Dermis blood vessel endothelial cell (primary cell): ENCODE measurements around the gene ZC3H13. TPM values are rescaled to one million over a fixed set of nuclear protein-coding genes. Genes with fewer than 3 reads are reported as not detected.

Source experiments
- DNase-seq: peaks from one replicate; pipeline ENCODE4 v3.0.0; 2010
- total RNA-seq: library from RNA; depleted of rRNA; stranded (reverse); fragments of >200 nt; gene quantifications from 2 replicates; pipeline ENCODE4 v1.2.3, GENCODE V29; 2014

The ZC3H13 gene
- total RNA-seq = 14.1 and 20.7 TPM in 2 replicates

GRCh38 chr13:46052319-46053161, at the start of gene ZC3H13:
Gene ZC3H13, minus strand, starts transcription at chr13:46052746. Its CDS starts 7,239 bp downstream, at chr13:46045507.
- DNase-seq = peak; percentile 97

GRCh38 chr13:46102255-46102605, 49.7 kb upstream of the ZC3H13 start:
- no peak for DNase-seq

GRCh38 chr13:46101484-46102254, 49.1 kb upstream of the ZC3H13 start:
- no peak for DNase-seq

- no peak for DNase-seq
Measured at GRCh38 chr13:46101002-46101401, 48.5 kb upstream of the ZC3H13 start.

- no peak for DNase-seq
Measured at GRCh38 chr13:46100191-46100815, 47.8 kb upstream of the ZC3H13 start.

- no peak for DNase-seq
Measured at GRCh38 chr13:46097663-46098062, 45.1 kb upstream of the ZC3H13 start.

GRCh38 chr13:46097015-46097414, 44.5 kb upstream of the ZC3H13 start:
- no peak for DNase-seq

GRCh38 chr13:46094478-46094877, 41.9 kb upstream of the ZC3H13 start:
- no peak for DNase-seq

GRCh38 chr13:46088821-46089562, 36.4 kb upstream of the ZC3H13 start:
- DNase-seq = no peak

GRCh38 chr13:46087481-46087880, 34.9 kb upstream of the ZC3H13 start:
- no peak for DNase-seq

GRCh38 chr13:46086985-46087384, 34.4 kb upstream of the ZC3H13 start:
- no peak for DNase-seq

GRCh38 chr13:46086421-46086922, 33.9 kb upstream of the ZC3H13 start:
- DNase-seq = no peak

- DNase-seq = no peak
Measured at GRCh38 chr13:46085737-46086136, 33.2 kb upstream of the ZC3H13 start.

- no peak for DNase-seq
Measured at GRCh38 chr13:46082324-46082723, 29.8 kb upstream of the ZC3H13 start.

- no peak for DNase-seq
Measured at GRCh38 chr13:46079770-46080169, 27.2 kb upstream of the ZC3H13 start.

- DNase-seq = no peak
Measured at GRCh38 chr13:46077265-46077664, 24.7 kb upstream of the ZC3H13 start.

- DNase-seq = no peak
Measured at GRCh38 chr13:46076827-46077226, 24.3 kb upstream of the ZC3H13 start.

- no peak for DNase-seq
Measured at GRCh38 chr13:46075811-46076210, 23.3 kb upstream of the ZC3H13 start.

GRCh38 chr13:46071590-46072249, 19.2 kb upstream of the ZC3H13 start:
- no peak for DNase-seq

GRCh38 chr13:46063292-46063691, 10.7 kb upstream of the ZC3H13 start:
- no peak for DNase-seq

GRCh38 chr13:46062185-46062584, 9.6 kb upstream of the ZC3H13 start:
- DNase-seq = no peak

GRCh38 chr13:46059405-46059804, 6.9 kb upstream of the ZC3H13 start:
- DNase-seq = no peak
